GM13976 (cell line): ENCODE results near the gene HLA-G.

Experiments
- DNase-seq: peaks from one replicate; pipeline ENCODE4 v3.0.0; 2012; ENCODE audit warnings: low spot score
- CTCF ChIP-seq: IDR thresholded peaks from 2 replicates; pipeline ENCODE4 v1.5.1; 2012; ENCODE audit warnings: borderline replicate concordance, mild to moderate bottlenecking; ENCODE audit not compliant: insufficient read depth; ENCODE audit errors: extremely low read depth, missing control alignments, control extremely low read depth
- in situ Hi-C: fragments of 300-500 bp; cut with MboI; formaldehyde crosslinking; loops from one replicate; pipeline ENCODE4 v1.12.0; 2022; ENCODE audit warnings: low sequenced_read_pairs, mixed read lengths, inconsistent platforms; ENCODE audit not compliant: unreplicated experiment

HLA-G gene

DNA sequence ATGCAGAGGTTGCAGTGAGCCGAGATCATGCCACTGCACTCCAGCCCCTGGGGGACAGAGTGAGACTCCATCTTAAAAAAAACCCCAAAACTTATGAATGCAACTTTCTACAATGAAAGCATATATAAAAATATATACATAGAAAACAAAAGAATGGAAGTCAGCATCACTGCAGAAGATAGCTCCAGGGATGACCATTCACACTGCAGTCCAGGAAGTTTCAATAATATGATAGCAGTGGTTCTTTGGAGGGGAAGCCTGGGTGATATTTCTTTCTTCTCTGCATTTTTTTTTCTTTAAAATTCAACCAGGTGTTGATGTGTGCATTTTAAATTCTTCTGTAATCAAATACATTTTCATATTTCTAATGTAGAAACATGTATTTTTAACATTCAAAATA is 12.3 kb downstream of the HLA-G start:
- TF ChIP-seq CTCF, result no peak
- in situ Hi-C loops, result loop anchor here (10.0 kb wide), 2 partner anchors 135 to 155 kb away; no protein-coding TSS in a partner anchor
- no peak for DNase-seq

- in situ Hi-C loops, result loop anchor here (10.0 kb wide), 1 partner anchor 154 kb away; no protein-coding TSS in a partner anchor
Observed at GRCh38 chr6:29841030-29841429, 13.4 kb downstream of the HLA-G start.

DNA sequence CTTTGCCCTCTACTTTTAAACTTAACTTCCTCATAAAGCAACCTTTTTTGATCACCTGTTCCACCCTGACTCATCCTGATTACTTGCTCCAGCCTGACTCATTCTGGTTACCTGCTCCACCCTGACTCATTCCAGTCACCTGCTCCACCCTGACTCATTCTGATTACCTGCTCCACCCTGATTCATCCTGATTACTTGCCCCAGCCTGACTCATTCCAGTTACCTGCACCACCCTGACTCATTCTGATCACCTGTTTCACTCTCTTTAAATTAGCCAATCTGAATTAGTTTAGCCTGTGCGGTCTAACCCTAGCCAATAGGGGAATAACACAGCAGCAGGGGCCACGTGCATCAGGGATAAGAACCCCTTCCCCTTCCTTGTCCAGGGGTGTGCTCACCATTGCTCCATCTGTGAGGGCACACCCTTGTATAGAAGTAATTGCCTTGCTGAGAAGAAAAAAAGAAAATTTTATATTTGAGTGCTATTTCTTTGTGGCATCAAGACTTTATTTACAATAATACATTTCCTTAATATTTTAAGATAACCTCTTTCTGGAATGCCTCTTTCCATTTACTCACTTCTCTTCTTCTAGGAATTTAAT is 17.9 kb downstream of the HLA-G start:
- TF ChIP-seq CTCF, result no peak
- no peak for DNase-seq
- in situ Hi-C loops, result loop anchor here (10.0 kb wide), 1 partner anchor 149 kb away; no protein-coding TSS in a partner anchor

More at GRCh38 chr6:29841030-29841429, 13.4 kb downstream of the HLA-G start:
- no peak for DNase-seq
- TF ChIP-seq CTCF, result no peak

- peak; percentile 88 for TF ChIP-seq CTCF
- in situ Hi-C loops, result loop anchor here (10.0 kb wide), 1 partner anchor 147 kb away; no protein-coding TSS in a partner anchor
- DNase-seq, result peak; percentile 78
Observed at GRCh38 chr6:29847871-29848630, 20.4 kb downstream of the HLA-G start.

GRCh38 chr6:29850011-29850553 is 22.5 kb downstream of the HLA-G start:
- DNase-seq, result no peak
- in situ Hi-C loops, result no loop called here
- TF ChIP-seq CTCF, result no peak

GRCh38 chr6:29851190-29851589 is 23.6 kb downstream of the HLA-G start:
- in situ Hi-C loops, result no loop called here

More at GRCh38 chr6:29851190-29851589, 23.6 kb downstream of the HLA-G start:
- TF ChIP-seq CTCF, result no peak
- no peak for DNase-seq
